Right cardiac atrium (tissue), 5 donors: ENCODE measurements around the gene PCDHGB5. TPM values are rescaled to one million over a fixed set of nuclear protein-coding genes. Genes with fewer than 3 reads are reported as not detected.
"Not testable (repeated sequence)": the region's sequence is repeated elsewhere in the genome, so short reads cannot be mapped to it uniquely, and the experiment has no call there.

Source experiments
- ATAC-seq, 2 donors: fragments of 200-7000 bp; cut with Tn5 transposase; one replicate each; pipeline versions ENCODE4 v1.8.0 to v1.9.1; 2020; ENCODE audit warnings: moderate library complexity in 2 of 2, mild to moderate bottlenecking in 1 of 2
- DNase-seq, 3 donors: peaks; one replicate each; pipeline ENCODE4 v3.0.0-alpha.2; 2020
- H3K27ac ChIP-seq: one replicate; pipeline ENCODE4 v1.5.1; 2013; ENCODE audit warnings: mild to moderate bottlenecking, low read length, control low read depth, moderate library complexity
- H3K27me3 ChIP-seq: one replicate; pipeline ENCODE4 v1.6.1; 2013; ENCODE audit not compliant: control insufficient read depth, insufficient read depth
- H3K4me1 ChIP-seq: one replicate; pipeline ENCODE4 v1.6.1; 2013; ENCODE audit warnings: low read length; ENCODE audit not compliant: control insufficient read depth, insufficient read depth
- H3K4me3 ChIP-seq: one replicate; pipeline ENCODE4 v1.5.1; 2013; ENCODE audit warnings: low read length, control low read depth
- H3K9me3 ChIP-seq: one replicate; pipeline ENCODE4 v1.6.1; 2013; ENCODE audit warnings: low read length; ENCODE audit not compliant: control insufficient read depth
- WGBS: extraction: QIAGEN DNeasy Blood & Tissue Kit; methylation state at CpG from one replicate; pipeline ENCODE4 v1.1.7; 2013; 5-methylcytosine and 5-hydroxymethylcytosine counted together
- intact Hi-C, 4 donors: fragments of 100-400 bp; cut with DNase I; formaldehyde crosslinking; loops; one replicate each; pipeline versions ENCODE4 v1.11.0 to v1.14.0; 2022 to 2023
- polyA plus RNA-seq: library from polyadenylated mRNA; stranded (reverse); fragments of 200-250 nt; gene quantifications from one replicate; pipeline ENCODE4 v1.2.3, GENCODE V29; 2013
- total RNA-seq, 4 donors: library from RNA; stranded (reverse); fragmentation: NEBNext Ultra II Directional; extraction: Animal tissue kit (Norgen Biotek cat#: 25700); gene quantifications; one replicate each; pipeline ENCODE4 v1.2.1, GENCODE V29; 2021
- donor health status: healthy with polysubstance abuse.
- donor health status: DM: no; HTN: yes; CAD: no.
- donor health status: DM: no; HTN: no; CAD: no.
- donor health status: DM: no; HTN: yes; CAD: no; lungs with severe emphysema.
- donor health status: DM: yes; HTN: yes; CAD: no.

PCDHGB5 gene
- total and polyA plus RNA-seq, 5 donors: 3.3 to 8.6 (median 6.6) TPM

DNA sequence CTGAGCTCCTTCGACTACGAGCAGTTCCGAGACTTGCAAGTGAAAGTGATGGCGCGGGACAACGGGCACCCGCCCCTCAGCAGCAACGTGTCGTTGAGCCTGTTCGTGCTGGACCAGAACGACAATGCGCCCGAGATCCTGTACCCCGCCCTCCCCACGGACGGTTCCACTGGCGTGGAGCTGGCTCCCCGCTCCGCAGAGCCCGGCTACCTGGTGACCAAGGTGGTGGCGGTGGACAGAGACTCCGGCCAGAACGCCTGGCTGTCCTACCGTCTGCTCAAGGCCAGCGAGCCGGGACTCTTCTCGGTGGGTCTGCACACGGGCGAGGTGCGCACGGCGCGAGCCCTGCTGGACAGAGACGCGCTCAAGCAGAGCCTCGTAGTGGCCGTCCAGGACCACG lies 34.6 kb downstream of the PCDHGB5 start:
- H3K27ac ChIP-seq, H3K27me3 ChIP-seq, ATAC-seq, H3K4me1 ChIP-seq, H3K9me3 ChIP-seq, DNase-seq, H3K4me3 ChIP-seq: not testable (repeated sequence)
- intact Hi-C loops: loop anchor here in 1 of 4 donors (5.0 kb wide), 1 partner anchor 90 kb away; no protein-coding TSS in a partner anchor
- 26% methylated on average over 36 of the region's 38 CpGs for WGBS

DNA sequence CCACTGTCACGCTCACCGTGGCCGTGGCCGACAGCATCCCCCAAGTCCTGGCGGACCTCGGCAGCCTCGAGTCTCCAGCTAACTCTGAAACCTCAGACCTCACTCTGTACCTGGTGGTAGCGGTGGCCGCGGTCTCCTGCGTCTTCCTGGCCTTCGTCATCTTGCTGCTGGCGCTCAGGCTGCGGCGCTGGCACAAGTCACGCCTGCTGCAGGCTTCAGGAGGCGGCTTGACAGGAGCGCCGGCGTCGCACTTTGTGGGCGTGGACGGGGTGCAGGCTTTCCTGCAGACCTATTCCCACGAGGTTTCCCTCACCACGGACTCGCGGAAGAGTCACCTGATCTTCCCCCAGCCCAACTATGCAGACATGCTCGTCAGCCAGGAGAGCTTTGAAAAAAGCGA lies 35.0 kb downstream of the PCDHGB5 start:
- not testable (repeated sequence) for H3K4me1 ChIP-seq, ATAC-seq, DNase-seq, H3K9me3 ChIP-seq, H3K27me3 ChIP-seq, H3K4me3 ChIP-seq, H3K27ac ChIP-seq
- intact Hi-C loops: loop anchor here in 1 of 4 donors (5.0 kb wide), 1 partner anchor 90 kb away; no protein-coding TSS in a partner anchor
- 26% methylated on average over 29 of the region's 29 CpGs for WGBS

DNA sequence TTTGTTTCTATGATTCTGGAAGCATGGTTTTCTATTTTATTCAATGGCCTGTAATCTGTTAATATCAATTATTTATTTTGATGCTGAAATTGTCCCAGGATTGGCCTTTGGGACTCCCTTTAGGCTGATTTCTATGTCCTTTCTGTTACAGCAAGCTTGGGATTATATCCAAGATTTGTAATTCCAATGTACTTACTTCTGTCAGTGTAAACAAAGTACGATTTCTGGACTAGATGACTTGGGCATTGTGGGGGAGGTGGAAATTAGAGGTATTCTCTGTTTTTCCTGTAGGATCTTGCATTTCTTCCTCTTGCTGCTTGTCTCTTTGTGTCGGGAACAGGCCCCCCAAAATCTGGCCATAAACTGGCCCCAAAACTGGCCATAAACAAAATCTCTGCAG lies 36.3 kb downstream of the PCDHGB5 start:
- DNase-seq: no peak
- Histone ChIP-seq H3K4me1 (no peaks in the 10 kb centered on the region), H3K27me3 (no peaks in the 10 kb centered on the region), H3K4me3 (no peak overlapping the region), H3K9me3 (no peaks in the 10 kb centered on the region), H3K27ac (no peak overlapping the region)
- no peak for ATAC-seq
- WGBS: 79% methylated on average over 2 of the region's 2 CpGs
- intact Hi-C loops: loop anchor here in 1 of 4 donors (5.0 kb wide), 1 partner anchor 88 kb away; no protein-coding TSS in a partner anchor

DNA sequence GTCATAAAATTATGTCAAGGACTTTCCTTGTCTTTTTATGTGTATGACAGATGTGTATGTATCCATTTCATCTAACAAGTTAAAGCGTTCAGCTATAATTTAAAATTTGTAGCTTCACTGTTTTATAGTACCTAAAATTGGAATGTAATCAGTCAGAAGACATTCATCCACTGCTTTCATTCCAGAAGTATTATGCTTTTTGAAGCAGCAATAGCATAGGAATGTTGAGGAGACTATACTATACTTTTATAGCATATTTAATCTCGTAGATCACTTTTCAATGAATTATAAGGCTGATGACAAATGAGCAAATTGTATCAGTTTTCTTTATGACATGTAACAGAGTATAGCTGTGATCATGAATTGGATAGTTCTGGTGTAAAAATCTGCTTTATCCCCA lies 39.5 kb downstream of the PCDHGB5 start:
- Histone ChIP-seq H3K9me3 (no peaks in the 10 kb centered on the region), H3K27me3 (no peaks in the 10 kb centered on the region), H3K4me1 (no peaks in the 10 kb centered on the region), H3K27ac (no peak overlapping the region), H3K4me3 (no peak overlapping the region)
- WGBS: 94% methylated on average over 2 of the region's 2 CpGs
- ATAC-seq (no peak), DNase-seq (no peak)
- intact Hi-C loops: no loop called here

DNA sequence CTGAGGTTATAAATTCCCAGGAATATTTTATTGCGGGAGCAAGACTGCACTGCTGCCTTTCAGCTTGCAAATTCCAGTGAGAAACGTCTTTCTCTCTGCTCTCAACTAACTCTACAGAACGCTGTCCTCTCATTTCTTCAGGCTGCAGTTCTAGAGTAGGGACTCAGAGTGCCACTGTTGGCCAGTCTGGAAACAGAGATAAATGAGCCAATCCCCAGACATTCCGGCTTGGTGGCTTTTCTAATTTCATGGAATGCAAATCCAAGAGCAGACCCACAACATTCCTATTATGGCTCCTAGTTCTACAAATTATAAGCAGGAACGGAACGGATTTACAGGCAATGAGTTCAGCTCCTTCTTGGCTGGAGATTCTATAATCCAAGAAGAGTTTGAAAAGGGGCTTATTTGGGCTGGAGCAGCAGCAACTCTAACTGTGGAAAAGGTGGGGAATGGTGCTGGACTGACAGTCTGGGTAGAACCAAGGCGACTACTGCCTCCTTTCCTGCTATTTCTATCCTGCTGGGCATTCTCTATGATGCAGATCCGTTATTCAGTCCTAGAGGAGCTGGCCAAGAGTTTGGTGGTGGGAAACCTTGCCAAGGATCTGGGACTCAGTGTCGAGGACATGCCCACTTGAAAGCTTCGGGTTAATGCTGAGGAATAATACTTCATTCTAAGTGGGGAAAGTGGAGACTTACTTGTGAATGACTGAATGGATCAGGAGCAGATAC lies 41.8 kb downstream of the PCDHGB5 start:
- Histone ChIP-seq H3K9me3 (no peaks in the 10 kb centered on the region), H3K27me3 (no peaks in the 10 kb centered on the region), H3K4me1 (no peaks in the 10 kb centered on the region), H3K27ac (no peak overlapping the region), H3K4me3 (no peak overlapping the region)
- no peak for DNase-seq
- intact Hi-C loops: no loop called here
- ATAC-seq: no peak
- WGBS: 66% methylated on average over 10 of the region's 10 CpGs

DNA sequence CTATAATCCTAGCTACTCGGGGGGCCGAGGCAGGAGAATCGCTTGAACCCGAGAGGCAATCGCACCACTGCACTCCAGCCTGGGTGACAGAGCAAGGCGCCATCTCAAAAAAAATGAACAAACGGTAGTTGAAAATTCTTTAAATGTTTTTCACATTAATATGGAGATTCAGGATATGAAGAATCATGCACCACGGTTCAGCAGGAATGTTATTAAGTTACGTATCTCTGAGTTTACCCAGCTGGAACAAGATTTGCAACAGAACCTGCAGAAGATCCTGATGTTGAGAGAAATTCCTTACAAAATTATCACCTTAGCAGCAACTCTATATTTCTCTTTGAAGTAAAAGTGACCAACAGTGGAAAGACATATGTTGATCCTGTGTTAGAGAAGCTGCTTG lies 42.6 kb downstream of the PCDHGB5 start:
- Histone ChIP-seq H3K4me1 (no peaks in the 10 kb centered on the region), H3K27ac (no peak overlapping the region), H3K4me3 (no peak overlapping the region), H3K27me3 (no peaks in the 10 kb centered on the region), H3K9me3 (no peaks in the 10 kb centered on the region)
- DNase-seq: no peak
- ATAC-seq: no peak
- intact Hi-C loops: no loop called here
- 93% methylated on average over 9 of the region's 9 CpGs for WGBS

DNA sequence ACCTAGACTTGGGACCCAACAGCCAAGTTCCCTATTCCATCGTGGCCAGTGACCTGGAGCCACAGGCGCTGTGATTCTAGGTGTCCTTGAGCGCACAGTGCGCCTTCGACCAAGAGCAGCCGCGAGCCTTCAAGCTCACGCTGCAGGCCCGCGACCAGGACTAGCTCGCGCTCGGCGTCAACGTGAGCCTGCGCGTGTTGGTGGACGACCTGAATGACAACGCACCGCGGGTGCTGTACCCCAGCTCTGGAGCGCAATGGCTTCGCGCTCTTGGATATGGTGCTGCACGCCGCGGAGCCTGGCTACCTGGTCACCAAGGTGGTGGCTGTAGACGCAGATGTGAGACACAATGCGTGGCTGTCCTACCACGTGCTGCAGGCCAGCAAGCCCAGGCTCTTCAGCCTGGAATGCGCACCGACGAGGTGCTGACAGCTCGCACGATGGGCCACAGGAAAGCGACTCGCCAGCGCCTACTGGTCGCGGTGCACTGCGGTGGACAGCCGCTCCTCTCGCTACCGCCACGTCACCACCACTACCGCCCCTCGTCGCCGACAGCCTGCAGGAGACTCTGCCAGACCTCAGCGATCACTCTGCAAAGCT lies 43.9 kb downstream of the PCDHGB5 start:
- Histone ChIP-seq H3K4me1 (no peaks in the 10 kb centered on the region), H3K27me3 (no peaks in the 10 kb centered on the region), H3K9me3 (no peaks in the 10 kb centered on the region), H3K4me3 (no peak overlapping the region), H3K27ac (no peak overlapping the region)
- peak; percentile 39 to 73 (median 63) for DNase-seq
- 45% methylated on average over 50 of the region's 50 CpGs for WGBS
- ATAC-seq: peak; percentile 67 to 70
- intact Hi-C loops: no loop called here

Other genes starting within 250 kb of the PCDHGB5 start
Only the 30 nearest of the 37 such genes appear.
- gene PCDHB9, start 210.8 kb upstream of the PCDHGB5 start, total RNA-seq: 1 to 10 TPM; 1.7 to 2.4 (median 2.1) TPM
- 0.63 TPM for gene PCDHB9, start 210.8 kb upstream of the PCDHGB5 start, polyA plus RNA-seq
- 1 to 10 TPM; 1.1 to 2.0 (median 1.5) TPM for gene PCDHB10, start 205.6 kb upstream of the PCDHGB5 start, total RNA-seq
- 1.00 TPM for gene PCDHB10, start 205.6 kb upstream of the PCDHGB5 start, polyA plus RNA-seq
- 1 to 10 TPM; 1.9 to 2.9 (median 2.5) TPM for gene PCDHB11, start 198.3 kb upstream of the PCDHGB5 start, total RNA-seq
- gene PCDHB11, start 198.3 kb upstream of the PCDHGB5 start, polyA plus RNA-seq: 0.48 TPM
- 1 to 10 TPM; 1.7 to 3.3 (median 2.8) TPM for gene PCDHB12, start 189.2 kb upstream of the PCDHGB5 start, total RNA-seq
- gene PCDHB12, start 189.2 kb upstream of the PCDHGB5 start, polyA plus RNA-seq: 0.72 TPM
- 1 to 10 TPM; 4.3 to 5.8 (median 5.3) TPM for gene PCDHB13, start 184.0 kb upstream of the PCDHGB5 start, total RNA-seq
- gene PCDHB13, start 184.0 kb upstream of the PCDHGB5 start, polyA plus RNA-seq: 1.7 TPM
- 1 to 10 TPM; 4.3 to 5.9 (median 5.3) TPM for gene PCDHB14, start 174.6 kb upstream of the PCDHGB5 start, total RNA-seq
- gene PCDHB14, start 174.6 kb upstream of the PCDHGB5 start, polyA plus RNA-seq: 2.3 TPM
- gene PCDHB15, start 152.6 kb upstream of the PCDHGB5 start, total RNA-seq: 1 to 10 TPM; 2.9 to 6.7 (median 5.3) TPM
- 2.5 TPM for gene PCDHB15, start 152.6 kb upstream of the PCDHGB5 start, polyA plus RNA-seq
- gene SLC25A2, start 93.9 kb upstream of the PCDHGB5 start, total RNA-seq: under 1 TPM in 2 of 4 donors, not detected in 2; 0.17 to 0.37 TPM
- gene SLC25A2, start 93.9 kb upstream of the PCDHGB5 start, polyA plus RNA-seq: 0.14 TPM
- 100 to 1,000 TPM in 1 of 4 donors, 10 to 100 TPM in 3; 86.7 to 109 (median 95.1) TPM for gene TAF7, start 77.2 kb upstream of the PCDHGB5 start, total RNA-seq
- gene TAF7, start 77.2 kb upstream of the PCDHGB5 start, polyA plus RNA-seq: 94.6 TPM
- 1 to 10 TPM; 1.7 to 2.8 (median 1.8) TPM for gene PCDHGA1, start 67.4 kb upstream of the PCDHGB5 start, total RNA-seq
- gene PCDHGA1, start 67.4 kb upstream of the PCDHGB5 start, polyA plus RNA-seq: 0.70 TPM
- gene PCDHGA2, start 59.2 kb upstream of the PCDHGB5 start, total RNA-seq: 1 to 10 TPM; 6.4 to 9.4 (median 7.1) TPM
- 2.2 TPM for gene PCDHGA2, start 59.2 kb upstream of the PCDHGB5 start, polyA plus RNA-seq
- 1 to 10 TPM; 4.9 to 7.7 (median 5.6) TPM for gene PCDHGA3, start 54.1 kb upstream of the PCDHGB5 start, total RNA-seq
- 2.1 TPM for gene PCDHGA3, start 54.1 kb upstream of the PCDHGB5 start, polyA plus RNA-seq
- gene PCDHGB1, start 47.8 kb upstream of the PCDHGB5 start, total RNA-seq: 1 to 10 TPM; 2.7 to 4.4 (median 3.8) TPM
- gene PCDHGB1, start 47.8 kb upstream of the PCDHGB5 start, polyA plus RNA-seq: 1.3 TPM
- 1 to 10 TPM; 4.4 to 5.8 (median 5.7) TPM for gene PCDHGA4, start 42.9 kb upstream of the PCDHGB5 start, total RNA-seq
- gene PCDHGA4, start 42.9 kb upstream of the PCDHGB5 start, polyA plus RNA-seq: 1.7 TPM
- 1 to 10 TPM; 3.5 to 6.5 (median 5.0) TPM for gene PCDHGB2, start 38.0 kb upstream of the PCDHGB5 start, total RNA-seq
- 1.9 TPM for gene PCDHGB2, start 38.0 kb upstream of the PCDHGB5 start, polyA plus RNA-seq
- gene PCDHGA5, start 33.8 kb upstream of the PCDHGB5 start, total RNA-seq: 1 to 10 TPM; 3.4 to 4.7 (median 4.2) TPM
- 2.0 TPM for gene PCDHGA5, start 33.8 kb upstream of the PCDHGB5 start, polyA plus RNA-seq
- gene PCDHGB3, start 27.7 kb upstream of the PCDHGB5 start, total RNA-seq: 1 to 10 TPM; 4.8 to 5.5 (median 5.1) TPM
- gene PCDHGB3, start 27.7 kb upstream of the PCDHGB5 start, polyA plus RNA-seq: 1.7 TPM
- 1 to 10 TPM; 3.7 to 5.3 (median 4.9) TPM for gene PCDHGA6, start 24.1 kb upstream of the PCDHGB5 start, total RNA-seq
- gene PCDHGA6, start 24.1 kb upstream of the PCDHGB5 start, polyA plus RNA-seq: 2.2 TPM
- gene PCDHGA7, start 15.2 kb upstream of the PCDHGB5 start, total RNA-seq: 1 to 10 TPM; 3.9 to 5.2 (median 4.5) TPM
- gene PCDHGA7, start 15.2 kb upstream of the PCDHGB5 start, polyA plus RNA-seq: 1.8 TPM
- gene PCDHGB4, start 10.2 kb upstream of the PCDHGB5 start, total RNA-seq: 1 to 10 TPM; 4.8 to 5.5 (median 5.3) TPM
- gene PCDHGB4, start 10.2 kb upstream of the PCDHGB5 start, polyA plus RNA-seq: 2.0 TPM
- 1 to 10 TPM; 4.0 to 5.2 (median 4.3) TPM for gene PCDHGA8, start 5.3 kb upstream of the PCDHGB5 start, total RNA-seq
- gene PCDHGA8, start 5.3 kb upstream of the PCDHGB5 start, polyA plus RNA-seq: 1.3 TPM
- gene PCDHGA9, start 4.8 kb downstream of the PCDHGB5 start, total RNA-seq: 1 to 10 TPM; 3.7 to 5.4 (median 3.7) TPM
- gene PCDHGA9, start 4.8 kb downstream of the PCDHGB5 start, polyA plus RNA-seq: 1.6 TPM
- 1 to 10 TPM; 5.9 to 6.6 (median 6.3) TPM for gene PCDHGB6, start 10.1 kb downstream of the PCDHGB5 start, total RNA-seq
- 3.1 TPM for gene PCDHGB6, start 10.1 kb downstream of the PCDHGB5 start, polyA plus RNA-seq
- 1 to 10 TPM; 3.9 to 5.3 (median 4.5) TPM for gene PCDHGA10, start 15.0 kb downstream of the PCDHGB5 start, total RNA-seq
- gene PCDHGA10, start 15.0 kb downstream of the PCDHGB5 start, polyA plus RNA-seq: 1.6 TPM
- gene PCDHGB7, start 19.7 kb downstream of the PCDHGB5 start, total RNA-seq: 10 to 100 TPM in 3 of 4 donors, 1 to 10 TPM in 1; 9.7 to 10.6 (median 10.5) TPM
- 3.5 TPM for gene PCDHGB7, start 19.7 kb downstream of the PCDHGB5 start, polyA plus RNA-seq
- 1 to 10 TPM; 3.1 to 4.2 (median 3.6) TPM for gene PCDHGA11, start 23.1 kb downstream of the PCDHGB5 start, total RNA-seq
- 2.2 TPM for gene PCDHGA11, start 23.1 kb downstream of the PCDHGB5 start, polyA plus RNA-seq
- gene PCDHGA12, start 32.6 kb downstream of the PCDHGB5 start, total RNA-seq: 1 to 10 TPM; 4.8 to 7.1 (median 5.6) TPM
- 2.7 TPM for gene PCDHGA12, start 32.6 kb downstream of the PCDHGB5 start, polyA plus RNA-seq
- 10 to 100 TPM; 19.6 to 42.5 (median 33.5) TPM for gene PCDHGC3, start 78.0 kb downstream of the PCDHGB5 start, total RNA-seq
- 35.5 TPM for gene PCDHGC3, start 78.0 kb downstream of the PCDHGB5 start, polyA plus RNA-seq
- gene PCDHGC4, start 87.1 kb downstream of the PCDHGB5 start, total RNA-seq: 1 to 10 TPM; 1.4 to 2.3 (median 1.8) TPM
- gene PCDHGC4, start 87.1 kb downstream of the PCDHGB5 start, polyA plus RNA-seq: 1.3 TPM
- gene PCDHGC5, start 91.1 kb downstream of the PCDHGB5 start, total RNA-seq: 1 to 10 TPM; 1.4 to 2.3 (median 1.9) TPM
- gene PCDHGC5, start 91.1 kb downstream of the PCDHGB5 start, polyA plus RNA-seq: 1.4 TPM